H9 (cell line): ENCODE results near the gene NAP1L1. TPM values are rescaled to one million over a fixed set of nuclear protein-coding genes. Genes with fewer than 3 reads are reported as not detected.
A peak's percentile ranks its signal among the peaks of the same experiment; 100 is the strongest.

ENCODE experiments used
- DNase-seq: peaks from one replicate; pipeline ENCODE4 v3.0.0-alpha.2; 2017
- H2AFZ ChIP-seq: one replicate; pipeline ENCODE4 v1.6.1; 2013; ENCODE audit warnings: mild to moderate bottlenecking, low read length, control low read depth, moderate library complexity
- H2AK5ac ChIP-seq: 2 replicates; pipeline ENCODE4 v1.6.1; 2013; ENCODE audit warnings: low read length, control low read depth, mixed read lengths; ENCODE audit not compliant: insufficient read length
- H2BK120ac ChIP-seq: one replicate; pipeline ENCODE4 v1.6.1; 2013; ENCODE audit warnings: low read depth, mild to moderate bottlenecking, low read length, control low read depth, inconsistent platforms; ENCODE audit not compliant: poor library complexity, severe bottlenecking
- H2BK12ac ChIP-seq: 2 replicates; pipeline ENCODE4 v1.6.1; 2013; ENCODE audit warnings: low read length, control low read depth, mixed read lengths, low read depth; ENCODE audit not compliant: insufficient read length
- H2BK15ac ChIP-seq: 2 replicates; pipeline ENCODE4 v1.6.1; 2013; ENCODE audit warnings: low read depth, low read length, control low read depth
- H2BK20ac ChIP-seq: one replicate; pipeline ENCODE4 v1.6.1; 2013; ENCODE audit warnings: low read depth, mild to moderate bottlenecking, low read length, control low read depth, inconsistent platforms; ENCODE audit not compliant: poor library complexity, severe bottlenecking
- H2BK5ac ChIP-seq: 2 replicates; pipeline ENCODE4 v1.6.1; 2013; ENCODE audit warnings: low read length, control low read depth, mixed read lengths; ENCODE audit not compliant: insufficient read length
- H3K14ac ChIP-seq: 2 replicates; pipeline ENCODE4 v1.6.1; 2013; ENCODE audit warnings: low read length, control low read depth; ENCODE audit not compliant: insufficient read depth
- H3K18ac ChIP-seq: 2 replicates; pipeline ENCODE4 v1.6.1; 2013; ENCODE audit warnings: low read depth, mild to moderate bottlenecking, mixed read lengths, low read length, control low read depth; ENCODE audit not compliant: insufficient read length
- H3K23ac ChIP-seq: 2 replicates; pipeline ENCODE4 v1.6.1; 2013; ENCODE audit warnings: low read length, control low read depth, mixed read lengths, low read depth; ENCODE audit not compliant: insufficient read length
- H3K23me2 ChIP-seq: 2 replicates; pipeline ENCODE4 v1.6.1; 2013; ENCODE audit warnings: low read depth, mild to moderate bottlenecking, mixed read lengths, low read length, control low read depth; ENCODE audit not compliant: insufficient read length, poor library complexity, severe bottlenecking
- H3K27ac ChIP-seq: 2 replicates; pipeline ENCODE4 v1.5.1; 2013; ENCODE audit warnings: low read length, control low read depth, mixed read lengths, low read depth; ENCODE audit not compliant: insufficient read length
- H3K27me3 ChIP-seq: 2 replicates; pipeline ENCODE4 v1.6.1; 2013; ENCODE audit warnings: low read length, control low read depth, inconsistent platforms; ENCODE audit not compliant: insufficient read depth
- H3K4ac ChIP-seq: 2 replicates; pipeline ENCODE4 v1.6.1; 2013; ENCODE audit warnings: low read depth, mild to moderate bottlenecking, control low read depth, inconsistent platforms, low read length, moderate library complexity
- H3K4me1 ChIP-seq: 2 replicates; pipeline ENCODE4 v1.6.1; 2013; ENCODE audit warnings: low read length, control low read depth, inconsistent platforms; ENCODE audit not compliant: insufficient read depth
- H3K4me2 ChIP-seq: 2 replicates; pipeline ENCODE4 v1.6.1; 2013; ENCODE audit warnings: low read length, control low read depth, mixed read lengths; ENCODE audit not compliant: insufficient read length, insufficient read depth
- H3K56ac ChIP-seq: 2 replicates; pipeline ENCODE4 v1.6.1; 2013; ENCODE audit warnings: low read depth, mild to moderate bottlenecking, mixed read lengths, low read length, control low read depth; ENCODE audit not compliant: insufficient read length
- H3K79me1 ChIP-seq: 2 replicates; pipeline ENCODE4 v1.6.1; 2013; ENCODE audit warnings: low read depth, mild to moderate bottlenecking, moderate library complexity, low read length, control low read depth, inconsistent platforms; ENCODE audit not compliant: insufficient read depth, poor library complexity, severe bottlenecking
- H3K79me2 ChIP-seq: 2 replicates; pipeline ENCODE4 v1.6.1; 2013; ENCODE audit warnings: low read length, control low read depth, inconsistent platforms; ENCODE audit not compliant: insufficient read depth
- H3K9ac ChIP-seq: 2 replicates; pipeline ENCODE4 v1.6.1; 2013; ENCODE audit warnings: low read length, control low read depth, mixed read lengths; ENCODE audit not compliant: insufficient read length; ENCODE audit errors: extremely low read depth
- H3K9me3 ChIP-seq: one replicate; pipeline ENCODE4 v1.6.1; 2013; ENCODE audit warnings: low read depth, low read length, inconsistent platforms; ENCODE audit not compliant: control insufficient read depth
- H3T11ph ChIP-seq: one replicate; pipeline ENCODE4 v1.6.1; 2013; ENCODE audit warnings: mild to moderate bottlenecking, low read length, control low read depth, inconsistent platforms
- H4K20me1 ChIP-seq: one replicate; pipeline ENCODE4 v1.6.1; 2013; ENCODE audit not compliant: control insufficient read depth, insufficient read length, insufficient read depth
- H4K5ac ChIP-seq: 2 replicates; pipeline ENCODE4 v1.6.1; 2013; ENCODE audit warnings: low read depth, mild to moderate bottlenecking, mixed read lengths, low read length, control low read depth; ENCODE audit not compliant: insufficient read length
- H4K8ac ChIP-seq: replicated peaks from 2 replicates; pipeline ENCODE4 v1.6.1; 2013; ENCODE audit warnings: low read length, control low read depth, mixed read lengths, low read depth; ENCODE audit not compliant: insufficient read length
- H4K91ac ChIP-seq: 2 replicates; pipeline ENCODE4 v1.6.1; 2013; ENCODE audit warnings: low read depth, mild to moderate bottlenecking, moderate library complexity, mixed read lengths, low read length, control low read depth; ENCODE audit not compliant: insufficient read length
- H3K27ac Mint-ChIP-seq, 3 experiments: 2 replicates in 2 of 3; 3 replicates in 1 of 3; pipeline ENCODE4 v1.8.0; 2020 to 2021; ENCODE audit warnings: mixed read lengths in 3 of 3, mild to moderate bottlenecking in 1 of 3, moderate library complexity in 1 of 3
- H3K27me3 Mint-ChIP-seq: 2 replicates; pipeline ENCODE4 v1.8.0; 2021; ENCODE audit warnings: low read depth, mild to moderate bottlenecking, moderate library complexity, mixed read lengths
- H3K36me3 Mint-ChIP-seq, 3 experiments: 2 replicates in 2 of 3; 3 replicates in 1 of 3; pipeline ENCODE4 v1.8.0; 2020 to 2021; ENCODE audit warnings: low read depth in 3 of 3, mixed read lengths in 3 of 3; ENCODE audit not compliant: insufficient read depth in 1 of 3
- H3K4me1 Mint-ChIP-seq, 2 experiments: 2 replicates each; pipeline ENCODE4 v1.8.0; 2020; ENCODE audit warnings: mixed read lengths in 2 of 2
- H3K4me3 Mint-ChIP-seq, 2 experiments: 2 replicates in 1 of 2; 3 replicates in 1 of 2; pipeline ENCODE4 v1.8.0; 2020 to 2021; ENCODE audit warnings: mild to moderate bottlenecking in 2 of 2, mixed read lengths in 2 of 2, moderate library complexity in 1 of 2
- H3K9me3 Mint-ChIP-seq, 2 experiments: 2 replicates in 1 of 2; 3 replicates in 1 of 2; pipeline ENCODE4 v1.8.0; 2020; ENCODE audit warnings: mild to moderate bottlenecking in 2 of 2, mixed read lengths in 2 of 2, moderate library complexity in 1 of 2
- CTCF ChIP-seq: fragments of 200-600 bp; sonication (generic); conservative IDR thresholded peaks from 3 replicates; pipeline ENCODE4 v1.8.0; 2021; ENCODE audit warnings: antibody characterized with exemption, mild to moderate bottlenecking
- WGBS: extraction: QIAGEN DNeasy Blood & Tissue Kit; methylation state at CpG from one replicate; pipeline ENCODE4 v1.1.7; 2013; ENCODE audit warnings: missing lambda C conversion rate, low lambda C conversion rate, mixed read lengths; ENCODE audit not compliant: insufficient read length; ENCODE audit errors: extremely low coverage; 5-methylcytosine and 5-hydroxymethylcytosine counted together
- total RNA-seq: library from RNA; stranded (reverse); gene quantifications from 2 replicates; pipeline ENCODE4 v1.2.1, GENCODE V29; 2021

NAP1L1 gene
- total RNA-seq, 1 experiment from 2014 or later, result 1,012 TPM

DNA sequence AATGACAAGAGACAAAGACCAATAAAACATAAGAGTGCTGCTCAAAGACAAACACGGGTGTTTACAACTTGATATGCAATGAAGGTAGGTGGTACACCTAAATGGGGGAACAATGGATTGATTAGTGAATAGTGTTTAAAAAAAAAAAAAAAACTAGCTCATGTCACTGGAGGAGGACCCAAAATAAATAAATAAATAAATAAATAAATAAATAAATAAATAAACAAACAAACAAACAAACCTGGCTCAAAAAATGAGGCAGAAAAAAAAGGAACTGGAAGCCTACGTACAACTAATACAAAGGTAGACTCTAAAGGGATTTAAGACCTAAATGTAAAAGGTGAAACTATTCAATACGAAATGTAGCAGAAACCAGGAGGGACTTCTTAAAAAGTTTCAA lies 18.6 kb downstream of the NAP1L1 start:
- no peak overlapping the region for H2AFZ ChIP-seq
- no peak overlapping the region for H4K5ac ChIP-seq
- H4K20me1 ChIP-seq, result no peaks in the 10 kb centered on the region
- H2BK12ac ChIP-seq, result no peak overlapping the region
- Mint-ChIP-seq H3K4me3 (no peak overlapping the region), H3K27me3 (no peaks in the 10 kb centered on the region), H3K4me1 (peaks cover 35 to 51% of the 10 kb centered on the region in 2 experiments), H3K27ac (peak overlapping the region in 1 of 3 experiments; percentile 48; a peak in 2 of 7 replicates), H3K9me3 (peaks cover 3% of the 10 kb centered on the region in 2 experiments; a peak in 2 of 5 replicates), H3K36me3 (peaks cover 61 to 91% (median 86%) of the 10 kb centered on the region in 3 experiments)
- no peak overlapping the region for H2BK5ac ChIP-seq
- H3K56ac ChIP-seq, result no peak overlapping the region
- H4K8ac ChIP-seq, result no peak overlapping the region
- H2BK120ac ChIP-seq, result no peak overlapping the region
- no peak overlapping the region for H2AK5ac ChIP-seq
- no peak overlapping the region for H2BK20ac ChIP-seq
- H3K79me1 ChIP-seq, result peaks cover 5% of the 10 kb centered on the region
- TF ChIP-seq CTCF, result no peak
- no peak for DNase-seq
- no peak overlapping the region for H3K14ac ChIP-seq
- no peaks in the 10 kb centered on the region for H3K23me2 ChIP-seq
- no peak overlapping the region for H2BK15ac ChIP-seq
- H3K4me1 ChIP-seq, result no peaks in the 10 kb centered on the region; the same call in 1 of the 2 replicates
- H3K79me2 ChIP-seq, result peaks cover 43% of the 10 kb centered on the region; the same call in 1 of the 2 replicates
- H3K9ac ChIP-seq, result no peak overlapping the region
- WGBS, result no CpG with 5 or more reads among the region's 3 CpGs
- H4K91ac ChIP-seq, result no peak overlapping the region
- no peaks in the 10 kb centered on the region for H3K9me3 ChIP-seq
- H3K4ac ChIP-seq, result no peak overlapping the region
- H3T11ph ChIP-seq, result no peak overlapping the region
- no peaks in the 10 kb centered on the region for H3K27me3 ChIP-seq
- H3K23ac ChIP-seq, result no peak overlapping the region
- no peak overlapping the region for H3K18ac ChIP-seq
- H3K4me2 ChIP-seq, result no peak overlapping the region
- H3K27ac ChIP-seq, result no peak overlapping the region
